Activated CD4-positive, alpha-beta T cell treated with anti-CD3 and anti-CD28 coated beads, Interleukin-2, amount 50 U/mL, for 1 hour (primary cell): ENCODE data around the gene DACT2.

Source experiments
- DNase-seq: peaks from one replicate; pipeline ENCODE4 v3.0.0-alpha.2; 2020

The DACT2 gene

DNA sequence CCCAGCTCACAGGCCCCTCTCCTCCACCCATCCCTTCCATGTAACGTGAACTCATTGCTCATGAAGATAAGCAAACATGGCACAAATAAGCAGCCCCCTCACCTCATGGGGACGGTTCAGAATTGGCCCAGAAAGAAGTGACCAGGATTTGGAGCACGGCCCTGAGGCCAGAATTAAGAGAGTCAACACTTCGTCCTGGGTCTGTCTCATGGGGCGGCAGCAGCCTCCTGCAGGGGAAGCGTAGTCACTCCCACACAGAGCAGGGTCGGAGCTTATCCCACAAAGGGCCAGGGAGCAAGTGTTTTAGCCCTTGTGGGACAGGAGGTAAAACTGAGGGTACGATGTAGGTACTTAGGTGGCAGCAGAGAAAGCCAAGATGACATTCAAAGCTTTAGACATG, 28.6 kb upstream of the DACT2 start:
- no peak for DNase-seq

DNA sequence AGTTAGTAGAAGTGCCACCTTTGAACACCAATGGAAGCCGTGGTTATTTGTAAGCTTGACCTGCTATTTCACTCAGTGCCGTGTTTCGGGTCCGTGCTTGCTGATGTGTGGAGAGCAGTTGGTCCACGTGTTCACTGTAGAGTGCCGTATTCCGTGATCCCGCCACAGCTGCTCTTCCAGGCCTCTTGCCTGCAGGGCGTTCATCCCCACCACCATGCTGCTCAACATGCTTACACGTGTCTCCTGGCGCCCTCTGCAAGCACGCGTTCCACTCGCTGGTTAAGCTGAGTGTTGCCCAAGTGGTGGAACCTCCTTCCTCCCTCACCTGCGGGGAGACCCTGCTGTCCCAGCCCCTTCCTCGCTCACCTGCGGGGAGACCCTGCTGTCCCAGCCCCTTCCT, 28.0 kb upstream of the DACT2 start:
- no peak for DNase-seq

DNA sequence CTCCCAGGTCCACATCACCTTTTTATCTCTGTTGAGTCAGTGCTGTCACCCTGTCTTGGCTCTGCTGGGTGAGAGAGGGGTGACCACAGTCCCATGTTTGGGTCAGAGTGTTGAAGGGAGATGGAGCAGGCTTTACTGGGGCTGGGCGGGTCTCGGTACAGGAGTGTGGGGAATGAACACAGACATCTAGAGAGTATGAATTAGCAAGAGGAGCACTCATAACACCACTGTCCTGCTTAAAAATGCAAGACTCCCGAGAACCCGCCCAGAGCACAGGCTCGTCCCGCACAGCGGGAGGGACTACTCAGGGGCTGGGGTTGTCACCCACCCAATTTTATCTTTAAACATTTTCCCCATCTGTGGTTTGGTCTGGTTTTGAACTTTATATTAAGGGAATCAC, 27.5 kb upstream of the DACT2 start:
- DNase-seq = no peak

DNA sequence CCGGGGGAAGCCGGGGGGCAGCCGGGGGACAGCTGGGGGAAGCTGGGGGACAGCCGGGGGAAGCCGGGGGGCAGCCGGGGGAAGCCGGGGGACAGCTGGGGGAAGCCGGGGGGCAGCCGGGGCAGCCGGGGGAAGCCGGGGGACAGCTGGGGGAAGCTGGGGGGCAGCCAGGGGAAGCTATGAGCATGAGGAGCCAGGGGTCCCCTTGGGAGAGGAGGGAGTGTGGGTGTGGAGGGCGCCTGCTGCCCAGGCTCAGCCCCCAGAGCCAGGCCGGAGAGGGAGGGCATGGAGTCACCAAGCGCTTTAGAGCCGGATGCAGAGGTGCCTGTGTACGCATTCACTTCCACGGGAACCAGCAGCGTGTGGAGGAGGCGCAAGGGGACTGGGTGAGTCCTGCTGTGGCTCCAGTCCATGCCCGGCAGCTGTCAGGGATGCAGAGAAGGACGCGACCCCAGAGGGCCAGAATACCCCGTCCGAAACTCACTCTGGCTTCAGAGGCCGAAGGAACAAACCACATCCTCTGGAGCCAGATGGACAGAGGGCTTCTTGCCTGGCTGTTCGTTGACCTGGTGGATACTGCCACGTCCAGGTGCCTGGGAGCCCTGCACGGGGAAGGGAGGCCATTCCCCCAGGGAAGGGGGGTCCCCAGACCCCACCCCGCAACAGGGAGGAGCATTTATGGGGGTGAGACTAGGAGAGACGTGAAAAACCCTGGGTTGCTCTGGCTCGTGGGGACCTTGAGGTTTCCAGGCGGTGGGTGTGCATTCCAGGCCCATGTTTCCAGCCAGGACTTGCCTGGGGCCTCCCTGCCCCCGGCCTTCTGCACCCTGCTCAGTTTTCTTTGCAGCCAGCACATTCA, 26.5 kb upstream of the DACT2 start:
- DNase-seq = no peak

DNA sequence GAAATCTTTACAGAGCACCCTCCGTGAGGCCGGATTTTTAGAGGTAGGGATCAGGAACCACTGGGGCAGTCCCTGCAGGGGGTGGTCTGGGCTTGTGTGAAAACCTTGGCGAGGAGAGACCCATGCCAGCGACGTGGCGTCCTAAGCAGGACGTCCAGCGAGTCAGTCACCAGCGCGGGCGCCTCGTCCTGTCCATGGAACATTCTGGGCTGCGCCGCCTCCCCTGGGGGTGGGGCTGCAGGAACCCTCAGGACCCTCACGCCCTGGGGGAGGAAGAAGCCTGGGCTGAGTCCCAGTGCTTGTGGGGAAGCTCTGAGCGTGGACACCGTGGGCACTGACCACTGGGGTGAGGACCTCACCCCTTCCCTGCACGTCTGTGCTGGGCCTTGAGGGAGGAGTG, 25.7 kb upstream of the DACT2 start:
- DNase-seq = no peak

DNA sequence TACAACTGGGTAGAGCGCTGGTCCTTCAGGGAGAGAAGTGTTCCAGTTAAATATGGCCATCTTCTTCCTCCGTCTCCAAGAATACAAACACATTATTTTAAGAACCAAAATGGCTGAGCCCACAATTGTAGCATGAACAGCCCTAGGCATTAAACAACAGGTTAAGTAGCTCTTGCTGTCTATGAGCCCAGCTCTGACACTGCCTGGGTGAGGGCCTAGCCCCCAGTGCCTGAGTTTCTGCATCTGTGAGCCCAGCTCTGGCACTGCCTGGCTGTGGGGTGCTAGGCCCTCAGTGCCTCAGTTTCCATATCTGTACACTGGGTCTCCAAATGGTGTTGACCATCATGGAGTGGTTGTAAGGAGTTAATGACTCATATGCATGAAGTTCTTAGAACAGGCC, 24.8 kb upstream of the DACT2 start:
- no peak for DNase-seq

DNA sequence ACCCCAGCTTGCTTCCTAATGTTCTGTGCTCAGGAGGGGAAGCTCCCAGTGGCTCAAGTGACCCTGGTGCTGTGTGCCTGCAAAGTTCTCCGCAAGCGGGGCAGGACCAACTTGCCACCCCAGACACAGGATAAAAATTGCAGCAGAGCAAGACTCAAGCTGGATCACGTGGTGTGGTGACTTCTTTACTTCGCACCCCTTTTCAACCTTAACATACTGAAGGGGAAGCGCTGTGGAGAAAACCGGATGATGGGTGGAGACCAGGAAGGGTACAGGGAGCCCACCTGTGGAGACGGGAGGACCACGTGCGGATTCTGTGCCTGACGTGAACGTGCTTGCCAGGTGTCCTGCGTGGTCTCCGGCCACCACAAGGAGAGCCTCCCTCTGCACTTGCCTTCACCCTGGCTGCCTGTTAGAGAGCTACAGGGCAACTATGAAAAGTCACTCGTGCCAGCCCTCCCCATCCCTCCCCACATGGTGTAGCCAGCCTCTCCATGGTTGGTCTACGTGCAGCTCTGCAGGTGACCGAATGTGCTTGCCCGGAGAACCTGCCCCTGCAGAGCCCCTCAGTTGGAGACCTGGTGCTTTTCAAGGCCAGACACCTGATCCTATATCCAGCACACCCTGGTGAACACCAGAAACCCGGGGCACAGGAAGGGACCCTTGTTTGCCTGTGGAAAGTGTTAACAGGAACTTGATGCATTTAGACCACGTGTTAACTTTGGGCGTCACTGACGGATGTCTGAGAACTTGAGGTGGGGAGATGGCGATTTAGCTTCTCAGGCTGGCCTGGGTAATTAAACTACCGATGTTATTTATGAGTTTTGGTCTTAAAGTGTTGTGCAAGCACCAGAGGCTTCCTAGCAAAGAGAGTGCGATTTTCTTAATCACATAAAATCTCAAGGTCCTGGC, 23.9 kb upstream of the DACT2 start:
- no peak for DNase-seq

DNA sequence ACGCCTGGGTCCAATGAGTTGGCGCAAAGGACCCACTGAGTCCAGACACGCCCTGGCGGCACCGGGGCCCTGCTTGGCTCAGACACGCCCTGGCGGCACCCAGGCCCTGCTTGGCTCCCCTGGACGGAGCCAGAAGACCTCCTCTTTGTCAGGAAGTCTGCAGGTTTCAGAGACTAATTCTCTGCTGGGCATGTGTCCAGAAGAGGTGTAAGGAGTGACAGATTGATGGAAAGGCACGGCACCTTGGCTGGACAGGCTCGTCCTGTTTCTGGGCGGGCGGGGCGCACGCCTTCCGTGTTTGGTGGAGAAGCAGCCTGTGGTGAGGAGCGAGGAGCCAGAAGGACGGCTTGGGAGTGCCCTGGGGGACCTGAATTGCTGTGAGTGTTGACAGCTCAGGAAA, 23.1 kb upstream of the DACT2 start:
- no peak for DNase-seq

DNA sequence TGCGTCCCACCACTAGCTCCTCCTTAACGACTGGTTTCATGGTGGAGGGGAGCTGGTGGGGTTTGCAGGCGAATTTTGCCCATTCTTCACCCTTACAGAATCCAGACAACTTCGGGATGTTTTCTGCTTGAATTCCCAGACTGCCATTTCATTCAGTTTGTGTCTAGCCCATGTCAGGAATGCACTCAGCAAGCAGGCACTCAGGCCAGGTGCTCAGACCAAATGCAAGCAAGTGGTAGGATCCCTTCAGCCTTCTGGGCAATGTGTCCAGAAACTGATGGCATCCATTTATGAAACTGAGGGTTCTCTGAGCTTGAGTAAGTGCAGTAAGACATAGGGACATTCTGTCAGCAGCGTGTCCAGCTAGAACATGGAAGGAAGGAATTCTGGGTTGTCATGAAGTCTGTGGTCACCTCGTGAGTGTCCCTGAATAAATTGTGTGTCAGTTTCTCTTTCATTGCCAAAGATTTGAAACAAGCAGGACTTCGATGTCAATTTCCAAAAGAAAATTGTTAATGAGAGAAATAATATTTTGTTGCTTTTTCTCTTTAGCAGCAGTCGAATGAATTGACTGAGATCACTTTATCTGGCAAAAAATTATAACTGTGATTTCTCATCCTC, 21.8 kb upstream of the DACT2 start:
- DNase-seq = no peak

DNA sequence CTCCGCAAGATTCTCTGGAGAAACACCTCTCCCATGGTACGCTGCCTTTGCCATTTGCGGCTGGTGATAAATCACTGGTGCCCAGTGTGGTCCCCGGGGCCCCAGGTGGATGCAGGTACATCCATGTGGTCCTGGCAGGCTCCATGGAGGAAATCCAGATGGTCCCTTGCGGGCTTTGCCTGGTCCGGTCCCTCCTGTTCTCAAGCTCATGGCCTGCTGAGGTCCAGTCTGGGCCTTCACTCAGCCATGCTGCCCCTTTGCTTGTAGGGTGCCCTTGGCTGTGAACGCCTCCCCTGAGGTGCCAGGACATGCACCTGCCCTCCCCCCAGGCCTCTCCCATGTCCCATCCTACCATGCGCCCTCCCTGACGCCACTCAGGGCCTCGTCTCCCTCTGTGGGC, 21.2 kb upstream of the DACT2 start:
- DNase-seq = no peak

DNA sequence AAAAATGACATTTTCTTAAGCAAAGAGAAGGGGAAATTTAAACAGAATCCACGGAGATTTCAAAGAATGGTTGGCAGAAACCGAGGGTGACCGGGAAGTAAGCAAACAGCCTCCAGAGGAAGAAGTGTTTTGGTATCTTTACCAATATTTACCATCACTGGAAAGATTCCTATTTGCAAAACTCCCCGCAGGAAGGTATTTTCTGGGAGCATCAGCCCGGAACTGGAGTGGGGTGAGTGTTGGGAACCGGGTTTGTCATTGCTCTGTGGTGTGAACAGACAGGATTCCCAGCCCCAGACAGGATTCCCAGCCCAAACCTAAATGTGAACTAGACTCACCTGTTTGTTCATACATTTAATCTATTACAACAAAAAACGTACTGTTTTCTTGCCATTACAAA, 19.2 kb upstream of the DACT2 start:
- no peak for DNase-seq

DNA sequence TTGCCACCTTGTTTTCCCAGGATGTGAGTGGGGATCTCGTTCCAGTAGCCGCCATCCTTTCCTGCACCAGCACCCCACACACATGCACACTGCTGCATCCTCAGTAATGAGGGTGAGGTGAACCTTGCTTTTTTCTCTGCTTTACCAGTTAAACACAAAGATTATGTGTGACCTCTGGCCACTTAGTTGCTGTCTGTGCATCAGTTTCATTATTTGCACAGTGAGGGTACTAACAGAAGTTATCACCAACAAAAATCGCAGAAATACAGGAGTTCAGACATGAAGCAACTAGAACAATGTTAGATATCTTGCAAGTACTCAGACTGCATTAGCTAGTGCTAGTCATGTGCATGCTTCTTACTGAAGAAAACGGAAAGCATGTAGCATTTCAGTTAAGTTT, 17.4 kb upstream of the DACT2 start:
- no peak for DNase-seq

DNA sequence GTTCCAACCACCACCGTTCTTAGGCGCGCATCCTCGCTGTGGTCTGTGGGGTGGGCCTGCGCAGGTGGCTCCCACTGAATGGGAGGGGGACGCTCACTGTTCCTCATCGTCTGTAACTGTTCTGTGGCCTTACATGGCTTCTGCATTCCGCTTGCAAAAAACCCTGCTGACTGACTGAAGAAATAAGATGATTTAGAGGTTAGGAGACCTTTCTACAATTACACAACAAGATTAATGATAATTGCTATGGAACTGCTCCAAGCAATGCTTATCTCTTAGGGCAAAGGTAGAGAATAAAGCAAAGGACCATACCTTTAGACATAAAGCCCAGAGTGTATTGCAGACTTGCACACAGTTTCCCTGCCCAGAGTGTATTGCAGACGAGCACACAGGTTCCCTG, 14.4 kb upstream of the DACT2 start:
- no peak for DNase-seq

DNA sequence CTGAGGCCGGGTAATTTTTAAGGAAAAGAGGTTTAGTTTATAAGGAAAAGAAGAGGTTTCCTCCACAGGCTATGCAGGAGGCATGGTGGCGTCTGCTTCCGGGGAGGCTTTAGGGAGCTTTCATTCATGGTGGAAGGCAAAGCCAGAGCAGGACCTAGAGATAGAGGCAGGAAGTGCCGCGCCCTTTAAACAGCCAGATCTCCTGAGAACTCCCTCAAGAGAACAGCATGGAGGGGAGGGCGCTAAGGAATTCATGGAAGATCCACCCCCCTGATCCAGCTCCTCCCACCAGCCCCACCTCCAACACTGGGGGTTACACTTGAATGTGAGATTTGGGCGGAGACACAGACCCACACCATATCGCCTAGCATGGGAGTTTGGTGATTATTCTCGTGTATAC, 13.9 kb upstream of the DACT2 start:
- no peak for DNase-seq

DNA sequence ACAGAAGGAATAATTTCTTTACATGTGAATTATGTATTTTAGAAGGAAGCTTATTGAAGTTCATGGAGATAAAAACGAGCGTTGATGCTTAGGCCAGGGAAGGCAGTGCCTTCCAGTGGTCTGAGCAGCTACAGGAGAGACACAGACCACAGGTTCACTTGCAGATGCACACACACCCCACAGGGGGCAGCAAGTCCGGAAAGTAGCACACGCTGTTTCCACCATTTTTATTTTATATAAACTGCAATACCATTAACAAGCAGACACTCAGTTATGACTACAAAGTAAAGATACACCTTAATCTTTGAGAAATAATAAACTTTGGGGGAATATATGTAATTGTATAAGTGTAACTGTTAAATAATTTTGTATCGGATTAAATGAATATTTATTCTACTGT, 13.5 kb upstream of the DACT2 start:
- DNase-seq = no peak

DNA sequence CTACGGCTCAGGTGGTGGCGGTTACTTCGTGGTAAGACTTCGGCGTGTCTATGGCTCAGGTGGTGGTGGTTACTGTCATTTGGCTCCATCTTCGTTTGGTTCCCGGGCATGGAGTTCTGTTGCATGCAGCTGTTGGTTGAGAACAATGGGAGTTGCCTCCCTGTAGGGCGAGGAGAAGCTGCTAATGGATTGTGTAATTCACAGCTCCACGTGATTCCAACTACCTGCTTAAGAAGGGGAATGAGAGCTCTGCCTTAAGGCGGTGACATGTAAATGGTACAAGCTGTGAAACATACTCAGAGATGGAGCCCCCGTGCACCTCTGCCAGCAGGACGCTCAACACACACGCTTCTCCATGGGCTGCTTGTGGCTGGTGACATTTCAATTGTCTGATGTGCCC, 12.4 kb upstream of the DACT2 start:
- DNase-seq = no peak

DNA sequence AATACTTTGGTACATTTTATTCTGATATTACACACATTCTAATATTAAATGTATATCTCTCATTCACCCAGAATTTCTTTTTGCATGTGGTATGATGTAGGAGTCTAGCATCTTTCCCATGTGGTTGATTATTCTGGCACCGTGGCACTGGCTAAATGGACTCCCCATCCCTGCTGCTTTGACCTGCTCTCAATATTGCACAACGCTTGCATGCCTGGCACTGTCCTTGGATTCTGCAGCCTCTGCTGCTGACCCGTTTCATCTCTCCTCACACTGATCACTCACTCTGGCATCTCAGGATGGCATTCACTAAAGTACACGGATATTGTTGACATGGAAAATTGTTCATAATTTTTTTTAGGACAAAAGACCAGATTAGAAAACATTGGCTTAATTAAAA, 11.5 kb upstream of the DACT2 start:
- no peak for DNase-seq

DNA sequence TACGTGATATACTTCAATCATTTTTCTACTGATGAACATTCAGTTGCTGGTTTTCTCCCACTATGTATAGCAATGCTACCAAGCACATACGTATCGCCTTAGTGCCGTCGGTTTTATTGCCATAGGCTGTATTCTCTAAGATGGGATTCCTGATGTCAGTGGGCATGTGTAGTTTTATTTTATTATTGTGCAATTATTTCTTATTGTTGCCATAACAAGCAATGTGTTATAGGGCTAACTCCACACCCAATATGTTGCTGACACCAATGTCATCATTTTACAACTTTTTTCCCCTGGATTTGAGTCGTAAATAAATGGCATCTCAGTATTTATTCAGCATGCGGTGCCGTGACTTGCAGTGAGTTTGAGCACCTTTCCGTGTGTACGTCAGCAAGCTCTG, 10.8 kb upstream of the DACT2 start:
- no peak for DNase-seq

DNA sequence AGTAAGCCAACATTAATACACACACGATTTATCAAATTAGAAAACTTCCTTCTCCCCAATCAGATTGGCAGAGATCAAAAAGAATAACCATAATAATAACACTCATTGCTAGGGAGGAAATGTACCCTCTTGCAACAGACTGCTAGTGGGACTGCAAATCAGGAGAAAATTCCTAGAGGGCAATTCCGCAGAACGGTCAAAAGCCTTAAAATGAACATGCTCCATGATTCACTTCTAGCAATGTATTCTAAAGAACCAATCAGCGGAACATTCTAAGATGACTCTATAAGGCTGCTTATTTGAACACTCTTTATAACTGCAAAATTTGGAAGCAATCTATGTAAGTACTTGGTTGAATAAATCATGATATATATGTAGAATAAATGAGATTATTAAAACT, 8.5 kb upstream of the DACT2 start:
- no peak for DNase-seq

DNA sequence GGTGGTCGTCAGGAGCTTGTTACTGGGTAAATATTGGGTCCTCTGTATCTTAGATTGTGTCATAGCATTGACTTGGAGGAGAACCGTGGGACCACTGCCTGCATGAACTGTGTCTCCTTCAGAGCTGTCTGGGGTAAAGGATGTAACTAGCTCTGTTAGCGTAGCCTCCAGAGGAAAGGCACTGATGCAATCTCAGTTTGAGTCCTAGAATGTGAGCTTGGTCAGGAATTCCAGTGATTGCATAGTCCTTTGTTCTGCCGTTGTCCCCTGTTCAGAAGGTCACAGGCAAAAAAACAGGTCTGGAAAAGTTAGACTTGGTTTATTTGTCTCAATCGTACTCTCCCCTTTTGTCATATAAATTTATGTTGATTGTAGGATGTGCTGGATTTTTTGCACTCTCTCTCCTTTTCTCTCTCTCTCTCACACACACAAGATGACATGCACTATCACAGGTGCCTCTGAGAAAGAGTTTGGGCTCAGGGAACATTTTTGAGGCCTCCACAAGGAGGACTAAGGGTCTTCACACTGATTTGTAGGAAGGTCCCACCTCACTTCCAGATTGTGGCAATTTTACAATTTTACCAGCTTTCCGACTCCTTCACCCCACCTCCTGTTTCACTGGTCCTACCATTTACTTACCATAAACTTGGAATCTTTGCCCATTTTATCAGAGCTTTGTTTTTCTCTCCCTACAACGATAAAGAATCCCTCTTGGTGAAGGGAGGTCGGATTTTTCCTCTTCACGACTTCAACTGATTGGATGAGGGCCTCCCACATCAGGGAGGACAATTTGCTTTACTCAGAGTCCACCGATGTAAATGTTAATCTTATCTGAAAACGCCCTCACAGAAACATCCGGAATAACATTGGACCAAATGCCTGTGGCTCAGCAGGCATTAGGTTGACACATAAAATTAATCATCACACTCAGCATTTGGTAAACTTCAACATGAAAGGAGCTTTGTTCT, 7.0 kb upstream of the DACT2 start:
- no peak for DNase-seq

DNA sequence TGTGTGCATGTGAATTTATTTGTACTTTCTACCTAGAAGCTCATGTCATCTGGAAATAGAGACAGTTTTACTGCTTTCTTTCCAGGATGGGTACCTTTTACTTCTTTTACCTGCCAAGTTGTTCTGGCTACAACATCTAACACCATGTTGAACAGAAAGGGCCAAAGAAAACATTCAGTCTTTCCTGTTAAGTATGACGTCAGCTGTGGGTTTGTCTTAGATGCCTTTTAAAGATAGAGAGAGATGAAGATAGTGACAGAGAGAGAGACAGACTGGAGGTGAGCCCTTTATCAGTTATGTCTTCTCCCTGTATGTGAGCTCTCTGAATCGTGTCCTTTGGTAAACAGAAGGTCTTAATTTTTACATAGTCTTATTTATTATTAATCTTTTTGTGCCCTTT, 3.4 kb upstream of the DACT2 start:
- DNase-seq = no peak

DNA sequence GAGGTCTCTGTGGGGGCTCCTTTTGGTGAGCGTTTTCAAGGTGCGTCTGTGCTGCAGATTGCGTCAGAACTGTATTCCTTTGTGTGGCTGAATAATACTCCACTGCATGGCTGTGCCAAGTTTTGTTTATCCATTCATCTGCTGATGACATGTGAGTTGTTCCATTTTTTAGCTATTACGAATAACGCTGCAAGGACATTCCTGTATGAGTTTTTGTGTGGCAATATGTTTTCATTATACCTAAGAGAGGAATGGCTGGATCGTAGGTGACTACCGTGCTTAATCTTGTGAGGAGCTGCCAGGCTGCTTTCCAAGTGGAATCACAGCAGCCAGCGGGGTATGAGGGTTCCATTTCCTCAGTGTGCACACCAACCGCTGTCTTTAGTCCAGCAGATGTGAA, 1.1 kb upstream of the DACT2 start:
- DNase-seq = no peak
